Pancreas (tissue), 10 donors: ENCODE results near the gene SLC49A4. TPM values are rescaled to one million over a fixed set of nuclear protein-coding genes. Genes with fewer than 3 reads are reported as not detected.

Source experiments
- ATAC-seq, 4 donors: fragments of 200-7000 bp; cut with Tn5 transposase; one replicate each; pipeline versions ENCODE4 v1.8.0 to v1.9.1; 2020; ENCODE audit warnings: mild to moderate bottlenecking in 4 of 4, moderate library complexity in 4 of 4
- DNase-seq, 6 donors: peaks; one replicate each; pipeline ENCODE4 v3.0.0-alpha.2; 2020
- FAIRE-seq: peaks from 2 replicates; lab custom pipeline; 2012; peaks lifted over from hg19 to GRCh38; lab: Jason Lieb, UNC
- H3K27ac ChIP-seq, 4 donors: fragments of 200-600 bp; sonication (generic); 1 replicate in 3 of 4; 2 replicates in 1 of 4; pipeline versions ENCODE4 v1.5.0 to v1.8.0; 2020
- H3K27me3 ChIP-seq, 4 donors: fragments of 200-600 bp; one replicate each; pipeline ENCODE4 v1.8.0; 2021
- H3K36me3 ChIP-seq, 3 donors: fragments of 200-600 bp; sonication (generic) in 1 of 3; one replicate each; pipeline versions ENCODE4 v1.5.0 to v1.8.0; 2020 to 2021
- H3K4me1 ChIP-seq, 3 donors: fragments of 200-600 bp; one replicate each; pipeline ENCODE4 v1.8.0; 2021
- H3K4me3 ChIP-seq, 4 donors: fragments of 200-600 bp; sonication (generic) in 2 of 4; one replicate each; pipeline versions ENCODE4 v1.5.0 to v1.8.0; 2020 to 2021
- H3K9me3 ChIP-seq, 4 donors: fragments of 200-600 bp; one replicate each; pipeline ENCODE4 v1.8.0; 2021
- WGBS, 2 donors: extraction: QIAGEN DNeasy Blood & Tissue Kit; methylation state at CpG; one replicate each; pipeline ENCODE4 v1.1.7; 2013; 5-methylcytosine and 5-hydroxymethylcytosine counted together
- intact Hi-C, 3 donors: fragments of 100-400 bp; cut with DNase I; formaldehyde crosslinking; loops; one replicate each; pipeline versions ENCODE4 v1.11.1 to v1.14.2; 2022
- polyA plus RNA-seq, 2 donors: library from polyadenylated mRNA; stranded (reverse); fragments of 200-250 nt; gene quantifications; one replicate each; pipeline ENCODE4 v1.2.3, GENCODE V29; 2013
- total RNA-seq, 6 donors: library from RNA; stranded (reverse); fragmentation: NEBNext Ultra II Directional in 4 of 6; extraction: Animal tissue kit (Norgen Biotek cat#: 25700) in 4 of 6; gene quantifications; one replicate each; pipeline versions ENCODE4 v1.2.1 to v1.2.4, GENCODE V29; 2021 to 2023
- TF ChIP-seq, protein P1 (sequence below), 4 donors: fragments of 200-600 bp; sonication (generic) in 3 of 4; IDR thresholded peaks; one replicate each; pipeline versions ENCODE4 v1.5.0 to v1.8.0; 2021; ENCODE audit warnings: antibody characterized with exemption in 4 of 4
- donor health status: healthy with polysubstance abuse.
- donor health status: DM: no; HTN: no; CAD: no; lungs with moderate emphysema.
- donor health status: DM: no; HTN: no; CAD: no.
- donor health status: control.
- donor health status: control.
- donor health status: Bipolar disorder and iron deficiency.
- donor health status: DM: yes; HTN: yes; CAD: no.
- donor health status: DM: no; HTN: no; CAD: no.
- donor health status: DM: no; HTN: no; CAD: no.
- donor health status: DM: yes; HTN: yes; CAD: no.

The SLC49A4 gene
- total and polyA plus RNA-seq, 8 donors = 3.4 to 13.7 (median 10.9) TPM

DNA sequence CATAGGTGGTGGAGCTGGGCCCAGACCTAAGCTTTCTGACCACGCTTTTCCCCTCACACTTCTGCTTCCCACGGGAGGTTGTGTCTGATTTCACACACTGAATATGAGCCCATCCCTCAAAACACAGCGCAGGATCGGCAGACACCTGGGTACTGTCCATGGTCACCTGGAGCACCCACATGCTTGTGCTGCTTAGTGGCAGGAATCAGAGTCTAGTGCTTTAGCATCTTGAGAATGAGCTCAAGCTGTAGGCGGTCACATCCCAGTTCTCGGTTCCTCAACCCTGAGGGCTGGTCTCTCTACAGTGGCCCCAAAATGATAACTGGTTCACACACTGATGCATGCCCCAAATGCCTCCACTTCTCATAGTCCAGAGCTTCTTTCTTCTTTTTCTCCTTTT, 121.7 kb downstream of the SLC49A4 start:
- FAIRE-seq = no peak
- ATAC-seq = no peak
- intact Hi-C loops = no loop called here
- TF ChIP-seq, protein P1, sequence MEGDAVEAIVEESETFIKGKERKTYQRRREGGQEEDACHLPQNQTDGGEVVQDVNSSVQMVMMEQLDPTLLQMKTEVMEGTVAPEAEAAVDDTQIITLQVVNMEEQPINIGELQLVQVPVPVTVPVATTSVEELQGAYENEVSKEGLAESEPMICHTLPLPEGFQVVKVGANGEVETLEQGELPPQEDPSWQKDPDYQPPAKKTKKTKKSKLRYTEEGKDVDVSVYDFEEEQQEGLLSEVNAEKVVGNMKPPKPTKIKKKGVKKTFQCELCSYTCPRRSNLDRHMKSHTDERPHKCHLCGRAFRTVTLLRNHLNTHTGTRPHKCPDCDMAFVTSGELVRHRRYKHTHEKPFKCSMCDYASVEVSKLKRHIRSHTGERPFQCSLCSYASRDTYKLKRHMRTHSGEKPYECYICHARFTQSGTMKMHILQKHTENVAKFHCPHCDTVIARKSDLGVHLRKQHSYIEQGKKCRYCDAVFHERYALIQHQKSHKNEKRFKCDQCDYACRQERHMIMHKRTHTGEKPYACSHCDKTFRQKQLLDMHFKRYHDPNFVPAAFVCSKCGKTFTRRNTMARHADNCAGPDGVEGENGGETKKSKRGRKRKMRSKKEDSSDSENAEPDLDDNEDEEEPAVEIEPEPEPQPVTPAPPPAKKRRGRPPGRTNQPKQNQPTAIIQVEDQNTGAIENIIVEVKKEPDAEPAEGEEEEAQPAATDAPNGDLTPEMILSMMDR (IDR thresholded peaks at IDR 0.05) = no peak
- H3K36me3 ChIP-seq = no peaks in the 10 kb centered on the region
- H3K4me1 ChIP-seq = no peaks in the 10 kb centered on the region
- DNase-seq = no peak
- WGBS, 2 donors = 69 to 70% methylated on average over 6 of the region's 6 CpGs
- no peak overlapping the region for H3K4me3 ChIP-seq
- H3K9me3 ChIP-seq = no peaks in the 10 kb centered on the region
- peaks cover 0 to 5% (median 0%) of the 10 kb centered on the region in 4 donors for H3K27me3 ChIP-seq
- no peak overlapping the region for H3K27ac ChIP-seq

DNA sequence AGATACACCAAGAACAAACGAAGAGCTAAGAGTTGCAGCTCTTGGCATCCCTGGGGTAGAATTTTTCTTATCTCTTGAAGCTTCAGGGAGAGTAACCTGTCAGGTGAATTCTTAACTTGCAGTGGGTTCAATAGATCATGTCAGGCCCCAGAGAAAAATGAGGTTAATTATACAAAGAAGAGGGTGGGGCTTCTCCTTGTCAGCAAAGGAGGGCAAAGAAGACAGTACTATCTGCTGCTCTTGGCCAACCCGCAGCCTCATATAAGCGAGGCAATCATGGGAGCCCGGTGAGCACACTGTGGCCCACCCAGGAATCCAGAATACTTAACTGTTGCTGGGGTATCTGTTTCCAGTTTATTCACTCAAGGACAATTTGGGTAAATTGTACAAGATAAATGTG, 122.5 kb downstream of the SLC49A4 start:
- intact Hi-C loops = no loop called here
- DNase-seq (no peak), ATAC-seq (no peak), FAIRE-seq (no peak)
- H3K27ac ChIP-seq = no peak overlapping the region
- H3K4me1 ChIP-seq = no peaks in the 10 kb centered on the region
- 80 to 87% methylated on average over 4 of the region's 4 CpGs for WGBS, 2 donors
- no peak overlapping the region for H3K4me3 ChIP-seq
- TF ChIP-seq, protein P1 (IDR thresholded peaks at IDR 0.05) = no peak
- H3K27me3 ChIP-seq = peaks cover 0 to 5% (median 0%) of the 10 kb centered on the region in 4 donors
- H3K9me3 ChIP-seq = no peaks in the 10 kb centered on the region
- H3K36me3 ChIP-seq = no peaks in the 10 kb centered on the region

DNA sequence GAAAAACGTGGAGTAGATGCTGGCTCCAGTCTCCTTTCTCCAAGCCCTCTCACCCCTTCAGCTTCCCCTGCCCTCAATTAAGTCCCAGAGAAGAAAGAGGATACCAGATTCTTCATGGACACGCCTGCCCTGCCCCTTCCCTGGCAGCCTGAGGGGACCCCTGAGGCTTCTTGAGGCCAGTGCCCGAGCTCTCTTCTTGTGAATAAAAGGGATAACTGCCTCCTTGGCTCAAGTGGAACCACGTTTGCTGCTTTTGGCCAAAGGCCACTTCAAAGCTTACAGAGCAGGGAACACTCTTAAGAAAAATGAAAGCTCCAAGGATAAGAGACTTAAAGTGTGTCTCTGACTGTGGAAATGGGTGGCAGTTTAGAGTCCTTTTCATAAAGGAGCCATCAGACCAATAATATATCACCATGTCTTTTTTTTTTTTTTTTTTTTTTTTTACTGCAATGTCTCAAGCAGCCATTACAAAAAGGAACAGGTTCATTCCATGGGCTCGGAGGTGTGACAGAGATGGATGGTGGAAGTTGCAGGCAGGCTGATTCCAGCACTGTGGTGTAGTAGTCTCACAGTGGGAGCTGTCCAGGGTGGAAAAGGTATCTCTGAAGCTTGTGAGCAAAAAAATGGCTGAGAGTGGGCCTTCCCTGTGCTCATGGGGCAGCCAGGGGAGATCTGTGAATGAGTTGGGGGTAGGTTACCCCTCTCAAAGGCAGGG, 123.9 kb downstream of the SLC49A4 start:
- 56 to 66% methylated on average over 5 of the region's 5 CpGs for WGBS, 2 donors
- FAIRE-seq (no peak), ATAC-seq (no peak), DNase-seq (no peak)
- intact Hi-C loops = no loop called here
- no peak overlapping the region for H3K4me3 ChIP-seq
- H3K9me3 ChIP-seq = no peaks in the 10 kb centered on the region
- H3K36me3 ChIP-seq = no peaks in the 10 kb centered on the region
- TF ChIP-seq, protein P1 (IDR thresholded peaks at IDR 0.05) = no peak
- no peaks in the 10 kb centered on the region for H3K4me1 ChIP-seq
- H3K27me3 ChIP-seq = no peaks in the 10 kb centered on the region
- H3K27ac ChIP-seq = no peak overlapping the region

DNA sequence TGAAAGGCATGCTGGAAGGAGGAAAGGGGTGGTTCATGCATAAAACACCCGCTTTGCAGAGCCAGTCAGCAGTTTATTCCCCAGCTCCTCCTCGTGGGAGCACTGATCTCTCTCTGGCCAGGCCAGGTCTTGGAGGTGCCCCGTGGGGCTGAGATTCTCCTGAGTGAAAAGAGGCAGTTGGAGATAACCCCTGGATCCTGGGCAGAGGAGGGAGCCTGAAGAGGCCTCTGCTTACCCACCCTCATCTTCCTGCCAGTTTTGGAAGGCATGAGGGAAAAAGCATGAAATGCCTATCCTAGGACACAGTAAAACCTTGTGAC, 124.4 kb downstream of the SLC49A4 start:
- H3K9me3 ChIP-seq = no peaks in the 10 kb centered on the region
- H3K4me1 ChIP-seq = no peaks in the 10 kb centered on the region
- no peaks in the 10 kb centered on the region for H3K27me3 ChIP-seq
- ATAC-seq (no peak), DNase-seq (no peak), FAIRE-seq (no peak)
- no peak overlapping the region for H3K27ac ChIP-seq
- no peak overlapping the region for H3K4me3 ChIP-seq
- intact Hi-C loops = no loop called here
- TF ChIP-seq, protein P1 (IDR thresholded peaks at IDR 0.05) = no peak
- no peaks in the 10 kb centered on the region for H3K36me3 ChIP-seq
- 72 to 80% methylated on average over 3 of the region's 3 CpGs for WGBS, 2 donors

DNA sequence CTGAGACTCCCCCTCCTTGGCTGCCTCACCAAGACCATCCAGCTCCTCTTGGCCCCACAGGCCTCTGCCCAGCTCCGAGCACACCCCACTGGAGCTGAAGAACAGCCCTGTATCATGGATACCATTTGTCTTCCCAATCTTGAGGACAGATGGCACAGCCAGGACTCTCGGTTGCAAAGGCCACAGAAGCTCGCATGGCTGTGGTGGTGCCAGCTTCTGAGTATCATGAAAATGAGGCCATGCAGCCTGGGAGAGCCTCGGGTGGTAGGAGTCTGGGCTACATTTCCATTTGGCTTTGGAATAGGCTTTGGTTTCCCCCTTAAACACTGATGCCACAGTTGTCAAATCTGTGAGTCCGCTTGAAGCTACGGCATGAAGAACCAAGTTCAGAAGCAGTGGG, 126.1 kb downstream of the SLC49A4 start:
- TF ChIP-seq, protein P1 (IDR thresholded peaks at IDR 0.05) = no peak
- 71 to 84% methylated on average over 6 of the region's 6 CpGs for WGBS, 2 donors
- intact Hi-C loops = no loop called here
- DNase-seq = no peak
- no peaks in the 10 kb centered on the region for H3K27me3 ChIP-seq
- FAIRE-seq = no peak
- no peaks in the 10 kb centered on the region for H3K36me3 ChIP-seq
- no peaks in the 10 kb centered on the region for H3K4me1 ChIP-seq
- no peak overlapping the region for H3K4me3 ChIP-seq
- no peaks in the 10 kb centered on the region for H3K9me3 ChIP-seq
- H3K27ac ChIP-seq = no peak overlapping the region
- no peak for ATAC-seq
